ENCODE data around the gene MAN2C1.

MAN2C1 gene

DNA sequence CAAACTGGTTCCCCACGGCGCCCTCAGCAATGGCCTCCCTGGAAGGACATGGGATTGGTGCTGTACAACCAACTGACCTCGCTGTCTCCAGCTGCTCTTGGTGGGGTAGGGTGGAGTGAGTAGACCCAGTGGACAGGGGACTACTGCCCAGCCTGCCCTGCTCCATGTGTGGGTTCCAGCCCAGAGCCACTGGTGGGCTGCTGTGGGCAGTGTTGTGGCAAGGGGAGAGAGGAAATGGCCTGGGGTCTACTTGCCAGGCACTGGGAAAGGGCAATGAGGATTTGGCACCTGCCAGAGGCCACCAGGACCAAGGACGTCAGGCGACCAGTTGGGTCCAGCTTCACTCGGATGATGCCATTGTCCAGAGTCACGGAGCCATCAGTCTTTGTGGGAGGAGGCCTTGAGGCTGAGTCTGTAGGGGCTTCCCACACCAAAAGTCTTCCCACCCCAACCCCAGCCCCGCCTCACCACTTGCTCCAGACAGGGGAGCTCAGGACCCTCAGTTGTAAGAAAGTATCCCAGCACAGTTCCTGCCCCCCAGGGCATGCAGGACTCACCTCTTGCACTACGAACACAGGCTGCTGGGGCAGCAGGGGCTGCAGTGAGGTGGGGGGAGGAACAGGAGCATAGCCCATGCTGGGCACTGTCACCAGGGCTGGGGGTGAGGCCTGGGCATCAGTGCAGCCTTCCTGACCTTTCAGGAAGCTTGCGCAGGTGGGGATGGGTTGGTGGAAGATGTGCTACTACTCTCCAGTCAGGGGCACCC, 9.5 kb downstream of the MAN2C1 start:
- Histone ChIP-seq H3K9ac (no peak overlapping the region), H3K36me3 (peaks cover 58 to 98% (median 74%) of the 10 kb centered on the region in 11 experiments), H3K27ac (no peak overlapping the region), H3K4me3 (no peak overlapping the region), H4K20me1 (peaks cover 0 to 84% (median 21%) of the 10 kb centered on the region in 11 experiments; a peak in 16 of 22 replicates), H3K4me1 (peaks cover 0 to 31% (median 20%) of the 10 kb centered on the region in 10 experiments; a peak in 16 of 20 replicates), H3K4me2 (no peak overlapping the region), H3K27me3 (no peaks in the 10 kb centered on the region), H3K9me3 (replicated peaks in 1 of 11) (no peaks in the 10 kb centered on the region)
- TF ChIP-seq Cebpa-rat (IDR thresholded peaks at IDR 0.05), result no peak

DNA sequence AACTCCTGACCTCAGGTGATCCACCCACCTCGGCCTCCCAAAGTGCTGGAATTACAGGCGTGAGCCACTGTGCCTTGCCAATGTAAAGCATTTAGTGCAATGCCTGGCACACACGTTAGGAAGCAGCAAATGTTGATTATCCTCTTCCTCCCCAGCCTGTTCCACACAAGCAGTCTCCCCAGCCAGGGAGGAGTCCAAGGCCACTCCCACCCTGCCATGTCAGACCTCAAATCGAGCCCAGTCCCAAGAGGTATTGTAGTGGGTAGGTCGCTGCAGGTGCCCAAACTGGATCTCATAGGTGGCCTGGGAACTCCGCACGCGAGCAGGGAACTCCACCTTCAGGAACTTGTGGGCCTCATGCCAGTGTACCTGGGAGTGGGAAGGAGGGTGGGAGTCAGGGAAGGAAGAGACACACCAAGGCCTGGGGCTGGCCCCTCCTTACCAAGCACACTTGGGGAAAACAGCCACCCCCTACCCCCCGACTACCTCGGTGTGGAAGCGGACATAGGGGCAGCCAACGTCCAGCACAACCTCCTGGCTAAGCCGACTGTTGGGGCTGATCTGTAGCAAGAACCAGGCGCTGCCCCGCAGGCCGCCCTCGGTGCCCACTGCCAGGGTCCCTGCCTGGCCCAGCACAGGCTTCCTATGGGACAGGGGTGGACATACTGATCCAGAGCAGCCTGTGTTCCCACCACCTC, 10.3 kb downstream of the MAN2C1 start:
- Histone ChIP-seq H3K9me3 (replicated peaks in 1 of 11) (no peaks in the 10 kb centered on the region), H3K9ac (no peak overlapping the region), H3K4me3 (no peak overlapping the region), H3K27me3 (no peaks in the 10 kb centered on the region), H3K36me3 (peaks cover 54 to 97% (median 72%) of the 10 kb centered on the region in 11 experiments), H3K4me1 (peaks cover 0 to 29% (median 13%) of the 10 kb centered on the region in 10 experiments; a peak in 16 of 20 replicates), H3K27ac (no peak overlapping the region), H4K20me1 (peaks cover 0 to 85% (median 26%) of the 10 kb centered on the region in 11 experiments; a peak in 17 of 22 replicates), H3K4me2 (no peak overlapping the region)
- TF ChIP-seq Cebpa-rat (IDR thresholded peaks at IDR 0.05), result no peak

DNA sequence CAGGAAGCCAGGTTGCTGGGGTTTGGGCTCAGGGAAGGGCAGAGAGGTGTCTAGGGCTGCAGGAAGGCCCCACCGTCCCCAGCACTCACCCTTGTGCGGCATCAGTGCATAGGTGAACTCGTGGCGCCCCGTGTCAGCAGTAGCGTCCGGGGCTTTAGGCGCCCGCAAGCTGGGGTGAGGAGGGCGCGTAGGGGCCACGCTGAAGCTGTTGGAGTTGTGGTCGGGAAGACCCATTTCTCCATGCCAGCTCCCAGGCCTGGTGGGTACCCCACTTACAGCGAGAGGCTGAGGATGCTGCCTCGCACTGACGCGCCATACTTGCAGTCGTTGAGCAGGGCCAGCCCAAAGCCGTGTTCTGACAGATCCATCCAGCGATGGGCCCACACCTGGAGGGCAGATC, 11.9 kb downstream of the MAN2C1 start:
- no peak overlapping the region for H3K27ac ChIP-seq
- no peak overlapping the region for H3K4me2 ChIP-seq
- H3K9me3 ChIP-seq (replicated peaks in 1 of 11), result no peaks in the 10 kb centered on the region
- peaks cover 0 to 85% (median 24%) of the 10 kb centered on the region in 11 experiments; a peak in 16 of 22 replicates for H4K20me1 ChIP-seq
- H3K4me3 ChIP-seq, result no peak overlapping the region
- peaks cover 44 to 92% (median 67%) of the 10 kb centered on the region in 11 experiments for H3K36me3 ChIP-seq
- no peak overlapping the region for H3K9ac ChIP-seq
- no peak for TF ChIP-seq Cebpa-rat (IDR thresholded peaks at IDR 0.05)
- H3K27me3 ChIP-seq, result no peaks in the 10 kb centered on the region
- peaks cover 0 to 23% (median 8%) of the 10 kb centered on the region in 10 experiments; a peak in 12 of 20 replicates for H3K4me1 ChIP-seq

GRCh38 chr15:75356006-75356405, 12.4 kb downstream of the MAN2C1 start:
- H3K27ac ChIP-seq, result no peak overlapping the region
- H4K20me1 ChIP-seq, result peaks cover 0 to 83% (median 22%) of the 10 kb centered on the region in 11 experiments; a peak in 16 of 22 replicates
- peaks cover 38 to 90% (median 62%) of the 10 kb centered on the region in 11 experiments for H3K36me3 ChIP-seq
- no peak for TF ChIP-seq Cebpa-rat (IDR thresholded peaks at IDR 0.05)
- H3K9ac ChIP-seq, result no peak overlapping the region
- H3K27me3 ChIP-seq, result no peaks in the 10 kb centered on the region
- H3K4me2 ChIP-seq, result no peak overlapping the region
- H3K4me1 ChIP-seq, result peaks cover 0 to 28% (median 12%) of the 10 kb centered on the region in 10 experiments; a peak in 16 of 20 replicates
- no peak overlapping the region for H3K4me3 ChIP-seq
- no peaks in the 10 kb centered on the region for H3K9me3 ChIP-seq (replicated peaks in 1 of 11)

GRCh38 chr15:75355369-75355768, 13.0 kb downstream of the MAN2C1 start:
- no peak for TF ChIP-seq Cebpa-rat (IDR thresholded peaks at IDR 0.05)
- H3K4me3 ChIP-seq, result no peak overlapping the region
- peaks cover 36 to 86% (median 56%) of the 10 kb centered on the region in 11 experiments for H3K36me3 ChIP-seq
- H3K4me1 ChIP-seq, result peaks cover 4 to 35% (median 19%) of the 10 kb centered on the region in 10 experiments
- H3K27me3 ChIP-seq, result no peaks in the 10 kb centered on the region
- no peak overlapping the region for H3K9ac ChIP-seq
- no peak overlapping the region for H3K4me2 ChIP-seq
- peaks cover 0 to 83% (median 22%) of the 10 kb centered on the region in 11 experiments; a peak in 15 of 22 replicates for H4K20me1 ChIP-seq
- no peak overlapping the region for H3K27ac ChIP-seq
- peaks cover 0 to under 1% (median 0%) of the 10 kb centered on the region in 11 experiments; a peak in 1 of 22 replicates for H3K9me3 ChIP-seq (replicated peaks in 1 of 11)

- Histone ChIP-seq H4K20me1 (peaks cover 0 to 79% (median 22%) of the 10 kb centered on the region in 11 experiments; a peak in 15 of 22 replicates), H3K27ac (peak overlapping the region in 1 of 11 experiments; percentile 5; a peak in 1 of 22 replicates), H3K4me1 (peaks cover 13 to 44% (median 28%) of the 10 kb centered on the region in 10 experiments), H3K27me3 (no peaks in the 10 kb centered on the region), H3K9me3 (replicated peaks in 1 of 11) (peaks cover 5 to 9% (median 7%) of the 10 kb centered on the region in 11 experiments; a peak in 20 of 22 replicates), H3K9ac (no peak overlapping the region), H3K4me2 (no peak overlapping the region), H3K36me3 (peaks cover 26 to 77% (median 47%) of the 10 kb centered on the region in 11 experiments), H3K4me3 (no peak overlapping the region)
- TF ChIP-seq Cebpa-rat (IDR thresholded peaks at IDR 0.05), result no peak
Observed at GRCh38 chr15:75354454-75354853, 14.0 kb downstream of the MAN2C1 start.

DNA sequence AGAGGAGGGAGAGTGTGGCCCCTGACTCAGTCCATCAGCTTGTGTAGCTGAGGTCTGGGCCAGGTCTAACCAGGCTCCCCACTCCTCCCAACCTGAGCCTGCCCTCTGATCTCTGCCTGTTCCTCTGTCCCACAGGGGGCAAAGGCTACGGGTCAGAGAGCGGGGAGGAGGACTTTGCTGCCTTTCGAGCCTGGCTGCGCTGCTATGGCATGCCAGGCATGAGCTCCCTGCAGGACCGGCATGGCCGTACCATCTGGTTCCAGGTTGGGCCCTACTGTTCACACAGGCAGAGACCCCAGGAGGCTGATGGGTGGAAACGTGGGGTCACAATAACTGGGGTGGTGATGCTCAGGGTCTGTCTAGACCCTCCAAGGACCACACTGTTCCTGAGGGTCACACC, 14.8 kb downstream of the MAN2C1 start:
- Histone ChIP-seq H3K9ac (no peak overlapping the region), H3K4me2 (no peak overlapping the region), H4K20me1 (peaks cover 0 to 72% (median 22%) of the 10 kb centered on the region in 11 experiments; a peak in 15 of 22 replicates), H3K27ac (no peak overlapping the region), H3K27me3 (peaks cover 0 to 5% (median 0%) of the 10 kb centered on the region in 11 experiments; a peak in 6 of 22 replicates), H3K4me3 (no peak overlapping the region), H3K4me1 (peaks cover 22 to 52% (median 36%) of the 10 kb centered on the region in 10 experiments), H3K36me3 (peaks cover 20 to 70% (median 46%) of the 10 kb centered on the region in 11 experiments), H3K9me3 (replicated peaks in 1 of 11) (peaks cover 12 to 18% (median 15%) of the 10 kb centered on the region in 11 experiments; a peak in 20 of 22 replicates)
- TF ChIP-seq Cebpa-rat (IDR thresholded peaks at IDR 0.05), result no peak

- Histone ChIP-seq H3K27me3 (peaks cover 0 to 16% (median 0%) of the 10 kb centered on the region in 11 experiments; a peak in 6 of 22 replicates), H3K4me3 (no peak overlapping the region), H3K4me1 (peaks cover 25 to 63% (median 46%) of the 10 kb centered on the region in 10 experiments), H3K9ac (no peak overlapping the region), H3K27ac (no peak overlapping the region), H3K4me2 (peak overlapping the region in 6 of 11 experiments; percentile 5 to 99 (median 63); a peak in 3 of 22 replicates), H4K20me1 (peaks cover 0 to 67% (median 22%) of the 10 kb centered on the region in 11 experiments; a peak in 15 of 22 replicates), H3K9me3 (replicated peaks in 1 of 11) (peaks cover 12 to 22% (median 18%) of the 10 kb centered on the region in 11 experiments; a peak in 20 of 22 replicates), H3K36me3 (peaks cover 14 to 59% (median 37%) of the 10 kb centered on the region in 11 experiments)
- peak in 1 of 11 experiments; percentile 5; a peak in 1 of 22 replicates for TF ChIP-seq Cebpa-rat (IDR thresholded peaks at IDR 0.05)
Observed at GRCh38 chr15:75352186-75353080, 16.0 kb downstream of the MAN2C1 start.

All from BLaER1 treated with 17β-estradiol and CSF1 and Interleukin-3, amounts not matched to agents 10 nM and 100 nM (cell line).